GM21367 (cell line): ENCODE data around the gene PGF.

Source experiments
- ATAC-seq: cut with Tn5 transposase; IDR thresholded peaks from one replicate; pipeline ENCODE4 v1.9.1; 2021; ENCODE audit not compliant: unreplicated experiment

PGF gene

DNA sequence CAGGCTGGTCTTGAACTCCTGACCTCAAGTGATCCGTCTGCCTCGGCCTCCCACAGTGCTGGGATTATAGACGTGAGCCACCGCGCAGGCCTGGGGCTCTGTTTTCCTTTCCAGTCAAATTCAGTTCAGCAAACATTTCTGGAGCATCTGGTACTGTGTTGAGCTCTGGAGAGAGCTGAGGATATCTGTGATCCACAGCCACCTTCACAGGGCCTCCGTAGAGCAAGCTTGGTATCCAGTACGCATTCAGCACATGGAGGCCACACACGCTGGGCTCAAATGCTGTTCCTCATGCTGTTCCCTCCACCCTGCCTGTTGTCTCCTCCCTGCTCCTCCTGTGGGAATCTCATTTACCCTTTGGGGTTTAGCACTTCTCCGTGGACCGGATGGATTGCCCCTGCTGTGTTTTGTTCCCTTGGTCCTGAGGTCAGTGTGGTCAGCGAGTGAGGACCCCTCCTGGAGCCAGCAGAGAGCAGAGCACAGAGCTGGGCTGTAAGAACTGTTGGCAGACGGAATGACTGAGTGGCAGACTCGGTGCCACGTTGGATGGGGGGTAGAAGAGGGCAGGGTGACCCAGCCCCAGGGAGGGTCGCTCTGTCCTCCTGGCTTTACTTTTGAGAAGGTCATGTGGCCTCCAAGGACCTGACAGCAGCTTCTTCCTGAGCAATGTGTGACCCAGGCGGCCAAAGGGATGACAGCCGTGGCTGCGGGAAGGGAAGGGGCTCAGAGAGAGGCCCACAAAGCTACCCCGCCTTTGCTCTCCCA, 33.2 kb downstream of the PGF start:
- no peak for ATAC-seq

GRCh38 chr14:74921053-74921620, 34.3 kb downstream of the PGF start:
- ATAC-seq: no peak

DNA sequence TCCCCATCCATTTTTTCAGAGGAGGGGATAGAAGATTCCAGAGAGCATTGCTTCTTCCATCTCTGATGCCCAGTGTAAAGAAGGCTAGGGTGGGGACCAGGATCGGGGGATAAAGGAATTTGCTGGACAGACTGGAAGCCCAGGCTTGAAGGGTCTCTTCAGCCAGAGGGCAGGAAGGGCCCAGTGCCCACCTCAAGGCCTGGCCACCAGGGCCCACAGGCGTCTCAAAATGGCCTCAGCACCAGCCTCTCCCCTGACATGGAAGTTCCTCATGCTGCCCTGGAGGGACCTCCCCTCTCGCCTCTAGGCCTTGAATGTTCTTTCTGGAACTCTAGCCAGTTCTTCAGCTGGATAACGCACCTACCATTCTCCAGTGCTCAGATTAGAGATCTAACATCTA, 35.1 kb downstream of the PGF start:
- no peak for ATAC-seq

DNA sequence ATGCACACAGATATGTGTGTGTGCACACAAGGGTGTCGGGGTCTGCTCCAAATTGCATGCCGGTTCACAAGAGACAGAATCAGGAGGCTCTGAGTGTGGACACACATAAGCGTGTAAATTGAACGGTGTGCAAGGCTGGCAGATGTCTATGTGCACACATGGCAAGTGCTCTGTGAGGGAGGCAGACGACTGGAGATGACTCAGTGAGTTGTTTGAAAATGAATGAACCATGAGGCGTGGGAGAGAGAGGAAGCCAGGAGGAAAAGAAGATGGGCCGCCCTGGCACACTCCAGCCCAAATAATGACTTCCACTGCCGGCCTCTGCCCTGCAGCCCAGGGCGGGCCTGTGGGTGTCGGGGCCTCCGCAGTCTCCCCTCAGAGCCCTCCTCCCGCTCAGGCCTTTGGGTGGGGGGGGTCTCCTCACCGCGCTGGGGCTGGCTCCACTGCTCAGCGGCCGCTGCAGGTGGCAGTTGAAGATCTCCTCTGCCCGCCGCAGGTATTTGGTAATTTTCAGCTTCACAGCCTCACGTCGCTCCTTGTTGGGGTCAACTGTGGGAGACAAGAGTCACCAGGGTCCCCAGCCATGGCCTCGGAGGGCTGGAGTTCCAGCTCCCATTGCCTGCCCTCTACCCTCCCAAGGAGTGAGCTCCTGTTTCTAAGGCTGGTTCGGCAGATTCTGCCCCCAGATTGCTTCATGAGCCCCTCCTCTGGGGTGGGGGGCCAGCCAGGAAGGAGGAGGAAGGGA, 35.8 kb downstream of the PGF start:
- no peak for ATAC-seq

- ATAC-seq: no peak
Observed at GRCh38 chr14:74918380-74918779, 37.0 kb downstream of the PGF start.

GRCh38 chr14:74917646-74918081, 37.7 kb downstream of the PGF start:
- ATAC-seq: no peak

- ATAC-seq: no peak
Observed at GRCh38 chr14:74917178-74917543, 38.2 kb downstream of the PGF start.

DNA sequence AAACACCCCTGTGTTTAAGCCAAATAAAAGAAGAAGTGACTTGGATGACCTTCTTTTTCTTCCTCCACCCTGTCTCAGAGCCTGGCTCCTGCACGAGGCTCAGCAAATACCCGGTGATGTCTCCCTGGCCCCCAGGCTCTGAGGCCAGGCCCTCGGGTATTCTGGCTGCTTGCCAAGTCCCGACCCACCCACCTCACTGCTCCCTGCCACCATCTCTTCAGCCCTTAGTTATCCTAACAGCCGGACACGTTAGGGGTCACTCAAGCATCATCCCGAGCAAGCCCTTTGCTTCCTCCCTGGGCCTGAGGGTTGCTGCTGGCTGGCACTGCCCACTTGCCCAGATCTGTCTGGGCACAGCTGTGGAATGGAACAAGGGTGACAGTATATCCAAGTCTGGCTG, 39.6 kb downstream of the PGF start:
- ATAC-seq: no peak

- ATAC-seq: no peak
Observed at GRCh38 chr14:74915426-74915825, 40.0 kb downstream of the PGF start.

DNA sequence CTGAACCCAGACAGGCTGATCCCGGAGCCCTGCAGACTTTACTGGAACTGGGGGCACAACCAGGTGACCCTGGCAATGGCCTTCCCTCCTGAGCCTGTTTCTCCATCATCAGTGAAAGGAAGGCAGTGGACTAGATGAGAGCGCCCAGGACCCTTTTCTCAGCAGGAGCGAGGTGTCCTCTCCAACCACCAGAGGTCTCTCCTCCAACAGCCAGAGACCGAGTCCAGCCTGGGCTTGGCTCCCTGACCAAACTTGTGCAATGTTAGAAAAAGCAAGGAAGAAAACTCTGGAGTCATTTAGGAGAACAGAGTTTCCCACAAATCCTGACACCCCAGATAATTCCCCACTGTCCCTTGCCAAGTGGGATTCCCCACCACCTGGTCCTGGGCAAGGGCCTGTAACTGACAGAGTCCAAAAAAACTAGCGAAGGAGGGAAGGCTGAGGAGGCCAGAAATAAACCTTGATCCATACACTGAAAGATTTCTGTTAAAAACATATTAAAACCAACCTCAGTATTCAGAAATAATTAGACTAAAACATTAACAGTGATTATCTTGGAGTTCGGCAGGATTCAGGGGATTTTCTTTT, 41.3 kb downstream of the PGF start:
- no peak for ATAC-seq

GRCh38 chr14:74913393-74913910, 41.9 kb downstream of the PGF start:
- ATAC-seq: no peak

GRCh38 chr14:74912801-74913200, 42.6 kb downstream of the PGF start:
- ATAC-seq: no peak

DNA sequence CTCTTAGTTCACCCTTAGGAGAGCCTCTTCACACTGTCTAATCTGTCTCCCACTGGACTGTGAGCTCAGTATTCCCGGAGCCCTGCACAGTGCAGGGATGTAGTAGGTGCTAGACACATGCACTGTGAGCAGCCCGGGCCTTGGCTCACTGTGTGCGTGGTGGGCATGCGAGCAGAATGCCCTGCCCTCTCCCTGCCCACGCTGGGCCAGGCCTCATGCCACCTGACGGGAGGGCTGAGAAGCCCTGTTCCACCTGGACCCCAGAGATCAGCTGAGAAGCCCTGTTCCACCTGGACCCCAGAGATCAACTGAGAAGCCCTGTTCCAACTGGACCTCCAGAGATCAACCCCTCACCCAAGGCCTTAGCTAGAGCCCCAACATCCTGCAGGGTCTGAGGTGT, 43.3 kb downstream of the PGF start:
- ATAC-seq: no peak

DNA sequence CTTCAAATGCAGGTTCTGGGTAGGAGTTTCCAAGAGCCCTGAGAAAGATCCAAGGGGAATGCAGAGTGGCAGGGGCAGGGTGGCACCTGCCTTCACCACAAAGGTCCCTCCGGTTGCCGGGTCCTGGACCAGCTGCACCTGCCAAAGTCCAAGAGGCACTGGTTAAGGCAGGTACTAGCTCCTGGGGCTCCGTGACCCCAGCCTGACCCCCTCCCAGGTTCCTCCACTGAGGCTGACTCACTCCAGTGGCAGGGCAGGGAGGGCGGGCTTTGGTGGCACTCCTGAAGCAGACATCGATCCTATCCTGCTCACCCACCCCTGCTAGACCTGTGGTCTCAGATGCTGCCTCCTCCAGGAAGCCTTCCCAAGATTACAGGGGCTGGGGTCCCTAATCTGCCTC, 43.7 kb downstream of the PGF start:
- no peak for ATAC-seq

GRCh38 chr14:74911221-74911620, 44.2 kb downstream of the PGF start:
- ATAC-seq: no peak

DNA sequence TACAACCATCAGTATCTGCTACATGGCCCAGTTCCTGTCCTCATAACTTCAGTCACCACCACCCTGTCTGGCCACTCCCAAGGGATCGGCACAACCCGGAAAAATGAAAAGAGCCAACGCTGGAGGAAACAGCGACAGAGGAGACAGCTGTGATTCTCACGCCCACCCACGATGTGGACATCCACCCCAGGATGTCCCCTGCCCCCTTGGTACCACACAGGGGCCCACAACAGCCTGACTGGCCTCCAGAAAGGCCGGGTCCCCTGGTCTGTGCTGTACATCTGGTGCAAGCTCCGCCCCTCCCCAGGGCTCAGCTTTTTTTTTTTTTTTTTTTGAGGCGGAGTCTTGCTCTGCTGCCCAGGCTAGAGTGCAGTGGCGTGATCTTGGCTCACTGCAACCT, 44.8 kb downstream of the PGF start:
- no peak for ATAC-seq

DNA sequence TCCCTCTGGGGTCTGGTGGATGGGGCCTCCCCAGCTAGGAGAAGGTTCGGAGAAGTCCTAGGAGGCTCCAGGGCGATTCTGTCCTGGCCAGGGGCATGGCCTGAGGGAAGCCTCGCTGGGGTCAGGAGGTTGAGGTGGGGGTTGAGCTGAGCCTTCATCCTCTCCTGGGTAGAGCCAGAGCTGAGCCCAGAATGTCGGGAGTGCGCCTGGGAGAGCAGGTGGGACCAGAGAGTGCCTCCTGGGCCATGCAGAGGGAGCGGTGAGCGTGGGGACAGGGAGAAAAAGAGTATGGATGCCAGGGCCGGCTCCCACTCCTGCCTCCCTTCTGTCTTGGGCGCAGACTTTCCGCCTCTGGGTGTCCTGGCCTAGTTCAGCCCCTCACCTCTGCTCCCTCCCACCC, 45.5 kb downstream of the PGF start:
- no peak for ATAC-seq

GRCh38 chr14:74909501-74909900, 45.9 kb downstream of the PGF start:
- no peak for ATAC-seq

- ATAC-seq: no peak
Observed at GRCh38 chr14:74908861-74909341, 46.5 kb downstream of the PGF start.

DNA sequence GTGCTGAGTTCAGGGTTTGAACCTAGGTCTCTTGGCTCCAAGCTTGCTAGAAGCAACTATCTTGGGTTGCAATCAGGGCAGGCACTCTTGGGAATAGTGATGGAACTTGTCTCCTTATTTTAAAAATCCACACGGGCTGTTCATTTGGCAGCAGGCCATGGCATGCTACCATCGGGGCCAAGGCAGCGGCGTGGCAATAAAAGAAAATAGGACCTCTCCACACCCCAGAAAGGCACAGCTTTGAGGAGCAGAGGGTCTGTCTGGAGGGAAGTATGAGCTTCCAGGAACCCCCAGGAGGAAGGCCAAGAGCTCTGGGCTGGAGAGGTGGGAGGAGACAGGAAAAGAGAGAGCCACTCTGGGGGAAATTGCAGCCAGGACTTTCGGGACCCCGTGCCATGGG, 47.7 kb downstream of the PGF start:
- no peak for ATAC-seq

GRCh38 chr14:74906925-74907521, 48.4 kb downstream of the PGF start:
- ATAC-seq: no peak
